Osteoblast (primary cell): ENCODE data around the gene MANF. TPM values are rescaled to one million over a fixed set of nuclear protein-coding genes. Genes with fewer than 3 reads are reported as not detected.

ENCODE experiments used
- DNase-seq: peaks from one replicate; pipeline ENCODE4 v3.0.0; 2011; ENCODE audit warnings: low spot score, mixed read lengths; ENCODE audit not compliant: insufficient read length; ENCODE audit errors: missing footprints
- H2AFZ ChIP-seq: 2 replicates; pipeline ENCODE4 v1.6.0; 2011; ENCODE audit warnings: mild to moderate bottlenecking, low read length
- H3K27ac ChIP-seq: 2 replicates; pipeline ENCODE4 v1.5.1; 2011; ENCODE audit warnings: mild to moderate bottlenecking, low read depth, low read length, moderate library complexity
- H3K27me3 ChIP-seq: 2 replicates; pipeline ENCODE4 v1.6.0; 2012; ENCODE audit warnings: mild to moderate bottlenecking, control low read depth, inconsistent platforms, low read length, moderate library complexity; ENCODE audit not compliant: insufficient read depth
- H3K36me3 ChIP-seq: 2 replicates; pipeline ENCODE4 v1.5.1; 2011; ENCODE audit warnings: mild to moderate bottlenecking, low read length, control low read depth, moderate library complexity; ENCODE audit not compliant: insufficient read depth
- H3K4me1 ChIP-seq: 2 replicates; pipeline ENCODE4 v1.5.1; 2011; ENCODE audit warnings: mild to moderate bottlenecking, low read length, control low read depth, moderate library complexity; ENCODE audit not compliant: insufficient read depth
- H3K4me2 ChIP-seq: 2 replicates; pipeline ENCODE4 v1.6.0; 2011; ENCODE audit warnings: mild to moderate bottlenecking, low read length; ENCODE audit not compliant: insufficient read depth
- H3K4me3 ChIP-seq: fragments of 200-600 bp; sonication (generic); 3 replicates; pipeline ENCODE4 v1.5.1; 2012; ENCODE audit warnings: mild to moderate bottlenecking, low read length, inconsistent platforms; ENCODE audit not compliant: insufficient read depth
- H3K79me2 ChIP-seq: 2 replicates; pipeline ENCODE4 v1.6.0; 2012; ENCODE audit warnings: mild to moderate bottlenecking, low read length, control low read depth, inconsistent platforms; ENCODE audit not compliant: insufficient read depth
- H3K9me3 ChIP-seq: 2 replicates; pipeline ENCODE4 v1.5.1; 2011; ENCODE audit warnings: low read depth, low read length, control low read depth
- H4K20me1 ChIP-seq: 2 replicates; pipeline ENCODE4 v1.6.0; 2012; ENCODE audit warnings: mild to moderate bottlenecking, low read length, control low read depth; ENCODE audit not compliant: insufficient read depth
- total RNA-seq: library from RNA; depleted of rRNA; stranded (reverse); fragments of >200 nt; gene quantifications from 2 replicates; pipeline ENCODE4 v1.2.3, GENCODE V29; 2012
- TF ChIP-seq, protein P1 (sequence below): IDR thresholded peaks from 2 replicates; pipeline ENCODE4 v1.5.1; 2011; ENCODE audit warnings: mild to moderate bottlenecking, low read depth, low read length, moderate library complexity; ENCODE audit errors: extremely low read depth

Gene MANF
- total RNA-seq, 1 donor: 37.3 TPM

DNA sequence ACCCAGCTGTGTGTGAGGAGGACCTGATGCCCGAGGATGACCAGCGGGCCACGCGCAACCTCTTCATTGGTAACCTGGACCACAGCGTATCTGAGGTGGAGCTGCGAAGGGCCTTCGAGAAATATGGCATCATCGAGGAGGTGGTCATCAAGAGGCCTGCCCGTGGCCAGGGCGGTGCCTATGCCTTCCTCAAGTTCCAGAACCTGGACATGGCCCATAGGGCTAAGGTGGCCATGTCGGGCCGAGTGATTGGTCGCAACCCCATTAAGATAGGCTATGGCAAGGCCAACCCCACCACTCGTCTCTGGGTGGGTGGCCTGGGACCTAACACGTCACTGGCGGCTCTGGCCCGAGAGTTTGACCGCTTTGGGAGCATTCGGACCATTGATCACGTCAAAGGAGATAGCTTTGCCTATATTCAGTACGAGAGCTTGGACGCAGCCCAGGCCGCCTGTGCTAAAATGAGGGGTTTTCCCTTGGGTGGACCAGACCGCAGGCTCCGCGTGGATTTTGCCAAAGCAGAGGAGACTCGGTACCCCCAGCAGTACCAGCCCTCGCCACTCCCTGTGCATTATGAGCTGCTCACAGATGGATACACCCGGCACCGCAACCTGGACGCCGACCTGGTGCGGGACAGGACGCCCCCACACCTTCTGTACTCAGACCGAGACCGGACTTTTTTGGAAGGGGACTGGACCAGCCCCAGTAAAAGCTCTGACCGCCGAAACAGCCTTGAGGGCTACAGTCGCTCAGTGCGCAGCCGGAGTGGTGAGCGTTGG, 7.5 kb downstream of the MANF start:
- Histone ChIP-seq H4K20me1 (peaks cover 69% of the 10 kb centered on the region), H2AFZ (no peak overlapping the region), H3K27ac (peak overlapping the region; percentile 57), H3K36me3 (peaks cover 79% of the 10 kb centered on the region), H3K79me2 (peaks cover 67% of the 10 kb centered on the region), H3K4me2 (peak overlapping the region; percentile 82), H3K9me3 (no peaks in the 10 kb centered on the region), H3K27me3 (no peaks in the 10 kb centered on the region), H3K4me3 (peak overlapping the region; percentile 79), H3K4me1 (peaks cover 31% of the 10 kb centered on the region)
- DNase-seq: peak; percentile 81
- TF ChIP-seq, protein P1, sequence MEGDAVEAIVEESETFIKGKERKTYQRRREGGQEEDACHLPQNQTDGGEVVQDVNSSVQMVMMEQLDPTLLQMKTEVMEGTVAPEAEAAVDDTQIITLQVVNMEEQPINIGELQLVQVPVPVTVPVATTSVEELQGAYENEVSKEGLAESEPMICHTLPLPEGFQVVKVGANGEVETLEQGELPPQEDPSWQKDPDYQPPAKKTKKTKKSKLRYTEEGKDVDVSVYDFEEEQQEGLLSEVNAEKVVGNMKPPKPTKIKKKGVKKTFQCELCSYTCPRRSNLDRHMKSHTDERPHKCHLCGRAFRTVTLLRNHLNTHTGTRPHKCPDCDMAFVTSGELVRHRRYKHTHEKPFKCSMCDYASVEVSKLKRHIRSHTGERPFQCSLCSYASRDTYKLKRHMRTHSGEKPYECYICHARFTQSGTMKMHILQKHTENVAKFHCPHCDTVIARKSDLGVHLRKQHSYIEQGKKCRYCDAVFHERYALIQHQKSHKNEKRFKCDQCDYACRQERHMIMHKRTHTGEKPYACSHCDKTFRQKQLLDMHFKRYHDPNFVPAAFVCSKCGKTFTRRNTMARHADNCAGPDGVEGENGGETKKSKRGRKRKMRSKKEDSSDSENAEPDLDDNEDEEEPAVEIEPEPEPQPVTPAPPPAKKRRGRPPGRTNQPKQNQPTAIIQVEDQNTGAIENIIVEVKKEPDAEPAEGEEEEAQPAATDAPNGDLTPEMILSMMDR: no peak

DNA sequence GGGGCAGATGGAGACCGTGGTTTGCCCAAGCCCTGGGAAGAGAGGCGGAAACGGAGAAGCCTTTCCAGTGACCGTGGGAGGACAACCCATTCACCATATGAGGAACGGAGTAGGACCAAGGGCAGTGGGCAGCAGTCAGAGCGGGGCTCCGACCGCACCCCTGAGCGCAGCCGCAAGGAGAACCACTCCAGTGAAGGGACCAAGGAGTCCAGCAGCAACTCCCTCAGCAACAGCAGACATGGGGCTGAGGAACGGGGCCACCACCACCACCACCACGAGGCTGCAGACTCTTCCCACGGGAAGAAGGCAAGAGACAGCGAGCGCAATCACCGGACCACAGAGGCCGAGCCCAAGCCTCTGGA, 8.0 kb downstream of the MANF start:
- peaks cover 62% of the 10 kb centered on the region for H3K79me2 ChIP-seq
- peaks cover 25% of the 10 kb centered on the region for H3K4me1 ChIP-seq
- H3K9me3 ChIP-seq: no peaks in the 10 kb centered on the region
- H3K27ac ChIP-seq: peak overlapping the region; percentile 57
- peaks cover 64% of the 10 kb centered on the region for H4K20me1 ChIP-seq
- H2AFZ ChIP-seq: no peak overlapping the region
- H3K36me3 ChIP-seq: peaks cover 74% of the 10 kb centered on the region
- TF ChIP-seq, protein P1: no peak
- H3K4me2 ChIP-seq: no peak overlapping the region
- no peaks in the 10 kb centered on the region for H3K27me3 ChIP-seq
- DNase-seq: no peak
- no peak overlapping the region for H3K4me3 ChIP-seq

DNA sequence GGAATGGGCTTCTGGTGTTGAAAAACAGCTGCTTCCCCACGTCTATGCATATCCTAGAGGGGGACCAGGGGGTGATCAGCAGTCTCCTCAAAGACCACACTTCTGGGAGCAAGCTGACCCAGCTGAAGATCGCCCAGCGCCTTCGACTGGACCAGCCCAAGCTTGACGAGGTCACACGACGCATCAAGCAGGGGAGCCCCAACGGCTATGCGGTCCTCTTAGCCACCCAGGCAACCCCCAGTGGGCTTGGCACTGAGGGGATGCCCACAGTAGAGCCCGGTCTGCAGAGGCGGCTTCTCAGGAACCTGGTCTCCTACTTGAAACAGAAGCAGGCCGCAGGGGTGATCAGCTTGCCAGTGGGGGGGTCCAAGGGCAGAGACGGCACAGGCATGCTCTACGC, 8.5 kb downstream of the MANF start:
- no peaks in the 10 kb centered on the region for H3K27me3 ChIP-seq
- no peaks in the 10 kb centered on the region for H3K9me3 ChIP-seq
- H3K4me2 ChIP-seq: no peak overlapping the region
- peaks cover 28% of the 10 kb centered on the region for H3K4me1 ChIP-seq
- H3K36me3 ChIP-seq: peaks cover 72% of the 10 kb centered on the region
- no peak overlapping the region for H2AFZ ChIP-seq
- H3K27ac ChIP-seq: no peak overlapping the region
- H3K79me2 ChIP-seq: peaks cover 59% of the 10 kb centered on the region
- TF ChIP-seq, protein P1: no peak
- H3K4me3 ChIP-seq: no peak overlapping the region
- DNase-seq: peak; percentile 58
- peaks cover 59% of the 10 kb centered on the region for H4K20me1 ChIP-seq

DNA sequence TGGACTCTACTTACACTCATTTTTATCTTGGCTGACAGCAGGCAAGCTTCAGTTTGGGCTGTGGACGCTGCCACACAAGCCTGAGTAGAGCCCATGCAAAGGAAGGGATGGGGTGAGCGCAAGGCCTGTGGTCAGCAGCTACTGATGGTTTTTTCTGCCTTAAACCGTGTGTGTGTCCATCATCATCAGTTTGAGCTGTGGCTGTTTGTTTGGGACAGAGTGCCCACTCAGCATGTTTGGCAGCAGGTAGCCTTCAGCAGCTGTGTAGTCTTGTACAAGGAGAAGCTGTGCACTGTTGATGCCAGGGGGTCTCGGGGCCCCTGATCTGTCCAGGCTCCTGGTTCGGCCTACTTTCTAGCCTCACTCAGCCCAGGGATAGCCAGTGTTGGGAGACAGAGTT, 9.4 kb downstream of the MANF start:
- Histone ChIP-seq H3K27ac (peak overlapping the region; percentile 28), H3K9me3 (no peaks in the 10 kb centered on the region), H3K4me3 (no peak overlapping the region), H3K79me2 (peaks cover 59% of the 10 kb centered on the region), H2AFZ (no peak overlapping the region), H3K36me3 (peaks cover 67% of the 10 kb centered on the region), H4K20me1 (peaks cover 51% of the 10 kb centered on the region), H3K27me3 (no peaks in the 10 kb centered on the region), H3K4me2 (peak overlapping the region; percentile 38), H3K4me1 (peaks cover 31% of the 10 kb centered on the region)
- DNase-seq: no peak
- TF ChIP-seq, protein P1: no peak
